ENCODE results near the gene GNLY.

Gene GNLY

GRCh38 chr2:85730686-85731230, 36.6 kb downstream of the GNLY start:
- DNase-seq (ENCODE audit: low read depth) = no peak
- H3K4me3 ChIP-seq (ENCODE audit: low read depth, low read length) = no peak overlapping the region
- no peak for TF ChIP-seq CTCF (IDR thresholded peaks at IDR 0.05; ENCODE audit: insufficient read depth, low read depth, low read length, missing control alignments)

GRCh38 chr2:85731606-85732005, 37.4 kb downstream of the GNLY start:
- H3K4me3 ChIP-seq (ENCODE audit: low read depth, low read length) = no peak overlapping the region
- no peak for DNase-seq (ENCODE audit: low read depth)
- no peak for TF ChIP-seq CTCF (IDR thresholded peaks at IDR 0.05; ENCODE audit: insufficient read depth, low read depth, low read length, missing control alignments)

GRCh38 chr2:85732467-85733120, 38.4 kb downstream of the GNLY start:
- H3K4me3 ChIP-seq (ENCODE audit: low read depth, low read length) = no peak overlapping the region
- no peak for TF ChIP-seq CTCF (IDR thresholded peaks at IDR 0.05; ENCODE audit: insufficient read depth, low read depth, low read length, missing control alignments)

GRCh38 chr2:85733121-85733960, 39.2 kb downstream of the GNLY start:
- no peak for TF ChIP-seq CTCF (IDR thresholded peaks at IDR 0.05; ENCODE audit: insufficient read depth, low read depth, low read length, missing control alignments)
- no peak overlapping the region for H3K4me3 ChIP-seq (ENCODE audit: low read depth, low read length)
- DNase-seq (ENCODE audit: low read depth) = no peak

More at GRCh38 chr2:85732467-85733120, 38.4 kb downstream of the GNLY start:
- DNase-seq (ENCODE audit: low read depth) = no peak

GRCh38 chr2:85734015-85734414, 39.9 kb downstream of the GNLY start:
- TF ChIP-seq CTCF (IDR thresholded peaks at IDR 0.05; ENCODE audit: insufficient read depth, low read depth, low read length, missing control alignments) = no peak
- H3K4me3 ChIP-seq (ENCODE audit: low read depth, low read length) = no peak overlapping the region
- DNase-seq (ENCODE audit: low read depth) = no peak

- no peak for TF ChIP-seq CTCF (IDR thresholded peaks at IDR 0.05; ENCODE audit: insufficient read depth, low read depth, low read length, missing control alignments)
- H3K4me3 ChIP-seq (ENCODE audit: low read depth, low read length) = no peak overlapping the region
- DNase-seq (ENCODE audit: low read depth) = no peak
Measured at GRCh38 chr2:85734942-85735608, 40.9 kb downstream of the GNLY start.
